ENCODE measurements around the gene CFAP74. TPM values are rescaled to one million over a fixed set of nuclear protein-coding genes. Genes with fewer than 3 reads are reported as not detected.

CFAP74 gene
- total and polyA plus RNA-seq, 3 donors from 2014 or later, result 16.4 to 25.5 (median 24.9) TPM

DNA sequence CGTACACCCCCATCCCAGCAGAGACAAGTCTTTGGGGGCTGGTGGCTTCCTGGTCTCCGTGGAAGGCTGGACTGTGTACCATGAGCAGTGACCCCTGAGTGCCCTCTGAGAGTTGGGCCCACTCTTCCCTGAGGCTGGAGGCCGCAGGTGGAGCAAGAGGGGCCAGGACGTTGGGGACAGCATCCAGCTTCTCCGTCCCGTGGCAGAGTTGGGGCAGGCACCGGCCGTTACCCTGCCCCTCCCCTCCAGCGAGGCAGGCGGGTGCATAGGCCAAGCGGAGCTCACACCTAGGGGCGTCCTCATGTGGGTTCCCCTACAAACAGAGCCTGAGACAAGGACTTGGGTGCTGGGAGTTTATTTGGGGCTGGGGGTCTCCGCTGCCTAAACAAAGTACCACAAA, 29.6 kb upstream of the CFAP74 start:
- no peaks in the 10 kb centered on the region for H3K36me3 ChIP-seq (ENCODE audit: low read depth, missing control alignments)
- no peak for DNase-seq
- no peaks in the 10 kb centered on the region for H3K9me3 ChIP-seq
- intact Hi-C loops (cut with DNase I; ENCODE audit: low total_unique reads), result no loop called here
- 83% methylated on average over 13 of the region's 13 CpGs; no CpG with 5 or more reads in 1 of the 2 donors for whole genome bisulfite sequencing, 2 donors
- no peak overlapping the region for H3K27ac ChIP-seq
- no peaks in the 10 kb centered on the region for H3K27me3 ChIP-seq
- no peak overlapping the region for H3K4me3 ChIP-seq
- no peak for TF ChIP-seq CTCF (IDR thresholded peaks at IDR 0.05)
- no peak for TF ChIP-seq POLR2A (IDR thresholded peaks at IDR 0.05)
- H3K4me1 ChIP-seq, result peaks cover 6% of the 10 kb centered on the region

DNA sequence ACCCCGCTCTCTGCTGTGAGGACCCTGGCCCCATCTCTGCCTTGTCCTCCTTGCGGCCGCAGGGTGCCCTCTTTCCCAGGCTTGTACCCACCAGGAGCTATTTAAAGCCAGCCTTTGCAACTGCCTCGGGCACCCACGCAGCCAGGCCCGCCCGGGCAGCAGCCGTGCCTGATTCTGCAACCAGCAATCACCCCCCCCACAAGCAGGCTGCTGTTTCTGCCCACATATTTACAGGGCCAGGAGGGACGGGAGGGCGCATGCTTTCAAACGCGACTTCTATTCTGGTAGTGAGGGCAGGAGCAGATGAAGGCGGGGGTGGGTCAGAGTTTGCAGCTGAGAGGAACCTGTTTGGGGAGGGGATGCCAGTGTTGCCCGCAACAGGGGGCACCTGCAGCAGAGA, 29.2 kb upstream of the CFAP74 start:
- Histone ChIP-seq H3K4me3 (no peak overlapping the region), H3K36me3 (ENCODE audit: low read depth, missing control alignments) (no peaks in the 10 kb centered on the region), H3K9me3 (no peaks in the 10 kb centered on the region), H3K4me1 (peaks cover 6% of the 10 kb centered on the region), H3K27ac (no peak overlapping the region), H3K27me3 (no peaks in the 10 kb centered on the region)
- no peak for TF ChIP-seq CTCF (IDR thresholded peaks at IDR 0.05)
- TF ChIP-seq POLR2A (IDR thresholded peaks at IDR 0.05), result no peak
- WGBS, 2 donors, result 73 to 81% methylated on average over 8 to 13 of the region's 14 CpGs
- intact Hi-C loops (cut with DNase I; ENCODE audit: low total_unique reads), result no loop called here
- DNase-seq, result peak; percentile 69

DNA sequence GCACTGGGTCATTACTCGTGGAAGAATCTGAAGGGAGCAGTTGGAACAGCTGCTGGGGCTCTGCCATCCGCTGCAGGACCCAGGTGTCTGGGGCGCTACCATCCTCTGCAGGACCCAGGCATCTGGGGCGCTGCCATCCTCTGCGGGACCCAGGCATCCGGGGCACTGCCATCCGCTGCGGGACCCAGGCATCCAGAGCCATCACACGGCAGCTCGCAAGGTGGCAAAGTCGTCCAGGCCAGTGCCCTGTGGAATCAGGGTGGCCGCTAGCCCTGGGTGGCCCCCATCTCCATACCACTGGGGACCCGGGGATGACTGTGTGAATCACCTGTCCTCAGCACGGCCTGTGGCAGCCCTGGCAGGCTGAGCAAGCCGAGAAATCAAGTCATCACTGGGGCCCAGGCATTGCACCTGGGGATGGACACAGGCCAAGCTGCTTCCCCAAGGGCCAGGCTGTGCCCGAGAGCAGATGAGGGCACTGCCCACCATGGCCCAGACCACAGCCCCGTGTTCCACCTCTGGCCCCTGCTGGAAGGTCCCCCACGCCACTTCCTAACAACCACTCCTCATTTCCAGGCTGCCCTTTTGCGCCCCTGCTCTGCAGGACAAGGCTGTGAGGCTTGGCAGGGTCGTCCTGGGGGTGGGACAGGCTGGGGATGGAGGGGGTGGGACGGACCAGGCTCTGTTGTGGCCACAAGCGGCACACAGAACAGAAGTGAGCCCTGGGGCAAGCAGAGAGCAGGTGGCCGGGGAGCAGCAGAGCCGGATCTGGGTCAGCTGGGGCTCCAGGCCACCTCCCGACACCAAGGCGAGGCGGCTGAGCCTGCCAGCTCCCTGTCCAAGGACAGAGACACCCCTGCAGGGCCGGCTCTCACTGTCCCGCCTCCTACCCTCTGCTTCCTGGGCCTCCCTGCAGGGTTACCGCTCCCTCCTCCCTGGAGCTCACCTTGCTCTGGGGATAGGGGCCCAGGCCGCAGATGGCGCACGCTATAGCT, 28.3 kb upstream of the CFAP74 start:
- peak; percentile 53 for DNase-seq
- Histone ChIP-seq H3K27me3 (no peaks in the 10 kb centered on the region), H3K4me3 (no peak overlapping the region), H3K9me3 (no peaks in the 10 kb centered on the region), H3K4me1 (peaks cover 6% of the 10 kb centered on the region), H3K27ac (no peak overlapping the region), H3K36me3 (ENCODE audit: low read depth, missing control alignments) (no peaks in the 10 kb centered on the region)
- TF ChIP-seq CTCF (IDR thresholded peaks at IDR 0.05) (no peak), POLR2A (IDR thresholded peaks at IDR 0.05) (no peak)
- 63 to 73% methylated on average over 19 to 31 of the region's 33 CpGs for WGBS, 2 donors
- intact Hi-C loops (cut with DNase I; ENCODE audit: low total_unique reads), result no loop called here

DNA sequence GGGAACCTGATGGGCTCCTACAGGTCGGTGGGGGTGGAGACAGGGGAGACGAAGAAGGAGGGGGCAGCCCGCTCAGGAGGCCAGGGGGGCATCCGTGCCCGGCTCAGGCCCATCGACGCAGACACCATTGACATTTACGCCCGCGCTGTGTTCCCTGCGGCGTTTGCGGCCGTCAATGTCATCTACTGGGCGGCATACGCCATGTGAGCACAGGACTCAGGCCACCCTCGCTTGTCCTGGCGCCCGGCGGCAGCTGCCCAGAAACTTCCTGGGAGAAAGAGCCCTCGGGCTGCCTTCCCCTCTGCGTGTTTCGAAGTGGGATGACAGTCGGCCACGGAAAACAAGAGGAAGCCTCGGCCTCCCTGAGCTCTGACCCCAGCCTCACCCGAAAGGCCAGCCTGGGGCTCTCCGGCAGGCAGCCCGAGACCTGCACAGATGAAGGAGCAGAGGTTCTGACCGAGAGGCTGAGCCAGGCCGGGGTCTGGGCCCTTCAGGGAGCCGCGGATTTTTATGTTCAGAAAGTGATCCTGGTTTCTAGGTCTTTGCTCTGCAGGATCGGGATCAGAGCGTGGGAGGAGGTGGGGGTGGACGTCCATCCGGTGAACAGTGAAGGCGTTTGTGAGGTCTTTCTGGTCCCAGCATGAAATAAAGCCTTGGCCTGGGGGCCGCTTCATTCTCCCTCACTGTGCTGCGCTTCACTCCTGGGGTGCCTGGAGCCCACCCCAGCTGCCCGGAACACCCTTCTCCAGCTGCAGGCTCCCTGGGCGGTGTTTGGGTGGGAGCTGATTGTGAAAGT, 26.7 kb upstream of the CFAP74 start:
- no peak for DNase-seq
- H3K4me3 ChIP-seq, result no peak overlapping the region
- TF ChIP-seq POLR2A (IDR thresholded peaks at IDR 0.05), result no peak
- TF ChIP-seq CTCF (IDR thresholded peaks at IDR 0.05), result no peak
- intact Hi-C loops (cut with DNase I; ENCODE audit: low total_unique reads), result no loop called here
- WGBS, 2 donors, result 88 to 99% methylated on average over 33 to 42 of the region's 42 CpGs
- H3K27me3 ChIP-seq, result no peaks in the 10 kb centered on the region
- H3K36me3 ChIP-seq (ENCODE audit: low read depth, missing control alignments), result no peaks in the 10 kb centered on the region
- H3K4me1 ChIP-seq, result peaks cover 16% of the 10 kb centered on the region
- H3K9me3 ChIP-seq, result no peaks in the 10 kb centered on the region
- no peak overlapping the region for H3K27ac ChIP-seq

All from testis (tissue), 3 donors.